Testis (tissue), 2 donors: ENCODE data around the gene PTPRN2.

Experiments used
- CTCF ChIP-seq, 3 experiments: fragments of 450-650 bp in 2 of 3; fragments of 200-600 bp in 1 of 3; sonication (generic) in 1 of 3; IDR thresholded peaks; one replicate each; pipeline ENCODE4 v1.5.1; 2016 to 2019; ENCODE audit warnings: antibody characterized with exemption in 3 of 3, mild to moderate bottlenecking in 2 of 3, moderate library complexity in 1 of 3
- POLR2A ChIP-seq: fragments of 450-650 bp; IDR thresholded peaks from one replicate; pipeline ENCODE4 v1.6.1; 2017; ENCODE audit warnings: antibody characterized with exemption, mild to moderate bottlenecking, moderate library complexity

GRCh38 chr7:158135931-158136330 lies 451.7 kb downstream of the PTPRN2 start:
- no peak for TF ChIP-seq CTCF (IDR thresholded peaks at IDR 0.05)
- no peak for TF ChIP-seq POLR2A
